GM19239 (cell line): ENCODE results near the gene TTLL3.
"Not testable (repeated sequence)": the region's sequence is repeated elsewhere in the genome, so short reads cannot be mapped to it uniquely, and the experiment has no call there.

Experiments used
- DNase-seq: peaks from one replicate; pipeline ENCODE4 v3.0.0; 2011; ENCODE audit warnings: low spot score; ENCODE audit not compliant: insufficient read length
- FAIRE-seq: peaks from 2 replicates; lab custom pipeline; 2011; peaks lifted over from hg19 to GRCh38; lab: Jason Lieb, UNC

Gene TTLL3

GRCh38 chr3:9834520-9835380 lies 24.7 kb downstream of the TTLL3 start:
- DNase-seq = no peak
- no peak for FAIRE-seq

DNA sequence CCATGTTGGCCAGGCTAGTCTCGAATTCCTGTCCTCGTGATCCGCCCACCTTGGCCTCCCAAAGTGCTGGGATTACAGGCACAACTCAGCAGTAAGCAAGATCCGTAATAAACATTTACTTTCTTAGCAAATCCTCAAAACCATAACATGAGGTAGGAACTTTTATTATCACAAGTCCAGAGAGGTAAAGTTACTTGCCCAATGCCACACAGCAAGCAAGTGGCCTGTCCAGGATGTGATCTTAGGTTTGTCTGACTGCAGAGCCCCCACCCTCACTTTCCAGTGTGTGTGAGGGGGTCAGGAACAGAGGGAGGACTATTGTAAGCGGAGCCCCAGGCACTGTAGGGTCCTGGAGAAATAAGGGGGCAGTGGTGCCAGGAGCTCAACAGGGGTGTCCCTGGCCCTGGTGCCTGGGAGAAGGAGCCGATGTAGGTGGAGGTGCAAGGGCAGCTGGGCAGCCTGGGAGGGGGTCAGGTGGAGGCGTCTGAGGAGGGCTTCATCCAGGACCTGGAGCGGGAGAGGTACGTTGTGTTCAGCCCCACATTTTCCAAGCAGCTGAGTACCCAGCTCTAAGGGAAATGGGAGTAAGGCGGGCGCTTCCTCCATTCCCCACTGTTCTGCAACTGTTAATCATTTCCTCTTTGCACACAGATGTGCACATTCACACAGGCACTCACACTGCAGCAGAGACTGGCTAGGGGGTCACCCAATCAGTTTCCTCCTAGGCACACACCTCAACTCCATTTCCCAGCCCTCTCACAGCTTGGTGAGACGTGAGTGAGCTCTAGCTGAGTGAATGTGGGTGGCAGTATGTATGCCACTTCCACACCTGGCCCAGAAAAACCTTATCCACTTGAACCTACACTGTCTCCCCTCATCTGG lies 27.9 kb downstream of the TTLL3 start:
- DNase-seq (no peak), FAIRE-seq (no peak)

- no peak for DNase-seq
- no peak for FAIRE-seq
These were observed 28.8 kb downstream of the TTLL3 start for GRCh38 chr3:9838856-9839255.

DNA sequence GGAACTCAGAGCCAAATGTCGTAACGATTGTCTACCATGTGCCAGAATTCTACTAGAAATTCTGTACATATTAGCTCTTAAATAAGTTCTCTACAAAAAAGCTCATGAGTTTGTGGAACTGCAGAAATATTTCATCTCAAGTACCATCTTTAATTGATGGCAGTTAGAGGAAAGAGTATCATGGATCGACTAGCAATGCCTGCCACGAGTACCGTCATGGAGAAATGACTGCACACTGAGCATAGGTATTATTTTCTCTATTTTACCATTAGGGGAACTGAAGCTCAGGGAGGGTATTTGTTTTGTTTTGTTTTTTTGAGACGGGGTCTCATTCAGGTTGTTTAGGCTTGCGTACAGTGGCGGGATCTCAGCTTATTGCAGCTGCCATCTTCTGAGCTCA lies 31.0 kb downstream of the TTLL3 start:
- FAIRE-seq = no peak

DNA sequence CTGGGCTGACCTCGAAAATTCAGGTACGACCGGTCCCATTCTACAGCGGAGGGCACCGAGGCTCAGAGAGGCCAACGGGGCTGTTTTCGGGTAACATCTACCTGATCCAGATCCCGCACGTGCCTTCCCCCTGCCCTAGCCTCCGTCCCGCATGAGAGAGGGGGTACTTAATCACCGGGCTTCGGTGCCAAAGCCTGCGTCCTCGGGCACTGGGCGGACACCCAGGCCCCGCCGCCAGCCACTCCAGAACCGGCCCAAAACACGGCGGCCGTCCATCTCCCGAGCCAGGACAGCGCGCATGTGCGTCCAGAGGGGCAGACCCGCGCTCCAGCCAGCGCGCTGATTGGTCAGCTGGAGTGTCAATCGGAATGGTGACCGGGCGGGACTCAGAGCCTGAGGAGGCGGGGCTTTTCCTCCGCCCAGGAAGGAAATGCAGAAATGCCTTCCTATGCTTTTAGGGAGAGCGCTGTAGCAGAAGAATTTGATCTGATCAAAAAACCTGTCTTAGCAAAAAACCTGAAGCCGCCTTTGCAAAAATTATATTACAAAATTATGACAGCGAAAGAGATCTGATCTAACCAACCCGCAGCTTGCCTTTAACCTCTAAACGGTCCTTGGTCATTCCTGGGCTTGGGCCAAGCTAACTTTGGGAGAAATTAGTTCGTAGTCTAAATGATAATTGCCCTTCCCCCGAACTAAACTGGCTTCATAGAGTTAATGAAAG lies 33.8 kb downstream of the TTLL3 start, which contains the start of gene RPUSD3:
RPUSD3 (minus strand) TSS at position 294 of the 724 bp plus-strand sequence; CDS start at position 276, 18 bp downstream.
- FAIRE-seq = peak; percentile 87
- peak; percentile 96 for DNase-seq

More for the DNA sequence above, 31.0 kb downstream of the TTLL3 start:
- no peak for DNase-seq

DNA sequence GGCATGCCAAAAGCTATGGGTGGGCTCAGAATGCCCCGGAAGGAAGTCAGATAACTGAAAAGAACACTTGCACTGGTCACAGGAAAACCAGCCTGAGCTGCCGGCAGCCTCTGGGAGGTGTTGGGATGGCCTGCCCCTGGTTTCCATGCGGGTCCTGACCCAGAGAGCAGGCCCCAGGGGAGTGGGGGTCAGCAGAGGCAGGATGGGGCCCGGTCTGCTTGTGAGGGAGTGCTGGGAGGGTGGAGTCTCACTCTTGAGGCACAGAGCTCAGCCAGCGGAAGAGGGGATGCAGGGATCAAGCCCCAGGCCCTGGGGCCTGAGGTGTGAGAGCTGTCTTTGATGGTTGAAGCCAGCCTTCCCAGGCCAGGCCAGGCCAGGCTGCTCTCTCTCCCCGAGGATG lies 36.2 kb downstream of the TTLL3 start:
- no peak for FAIRE-seq
- DNase-seq = no peak

DNA sequence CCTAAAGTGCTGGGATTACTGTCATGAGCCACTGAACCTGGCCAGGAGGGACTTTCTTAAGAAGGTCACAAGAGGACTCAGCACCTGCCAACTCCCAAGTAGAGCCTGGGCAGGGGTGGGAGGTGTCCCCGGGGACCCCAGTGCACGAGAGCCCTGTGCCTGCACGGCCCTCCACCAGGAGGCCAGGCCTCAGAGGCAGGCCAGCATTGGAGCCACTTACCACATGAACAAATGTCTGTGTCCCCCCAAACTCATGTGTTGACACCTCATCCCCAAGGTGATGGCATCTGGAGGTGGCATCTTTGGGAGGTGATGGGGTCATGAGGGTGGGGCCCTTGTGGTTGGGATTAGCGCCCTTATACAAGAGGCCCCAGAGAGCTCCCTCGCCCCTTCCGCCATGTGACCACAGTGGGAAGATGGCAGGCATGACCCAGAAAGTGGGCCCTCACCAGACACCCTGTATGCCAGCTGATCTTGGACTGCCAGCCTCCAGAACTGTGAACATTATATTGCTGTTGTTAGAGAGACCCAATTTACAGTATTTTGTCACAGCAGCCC lies 36.9 kb downstream of the TTLL3 start:
- DNase-seq (no peak), FAIRE-seq (no peak)

- not testable (repeated sequence) for DNase-seq, FAIRE-seq
These were observed 37.8 kb downstream of the TTLL3 start for GRCh38 chr3:9847870-9848269.

DNA sequence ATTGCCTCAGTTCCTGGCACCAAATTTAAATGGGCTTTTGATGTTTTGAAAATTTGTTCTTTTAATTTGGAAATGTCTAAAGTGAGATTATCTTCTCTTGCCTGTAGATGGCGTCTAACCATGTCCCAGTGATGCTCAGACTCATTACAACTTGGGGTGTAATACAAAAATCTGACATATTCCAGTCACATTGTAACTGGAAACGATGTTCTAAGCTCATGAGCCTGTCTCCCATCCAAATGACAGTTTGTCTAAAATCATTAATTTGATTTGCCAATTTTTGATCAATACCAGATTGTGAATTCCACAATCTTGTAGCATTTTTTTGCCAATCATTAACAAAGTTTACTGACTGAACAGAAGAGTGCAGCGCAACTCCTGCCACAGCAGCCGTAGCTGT lies 38.8 kb downstream of the TTLL3 start:
- not testable (repeated sequence) for DNase-seq, FAIRE-seq

DNA sequence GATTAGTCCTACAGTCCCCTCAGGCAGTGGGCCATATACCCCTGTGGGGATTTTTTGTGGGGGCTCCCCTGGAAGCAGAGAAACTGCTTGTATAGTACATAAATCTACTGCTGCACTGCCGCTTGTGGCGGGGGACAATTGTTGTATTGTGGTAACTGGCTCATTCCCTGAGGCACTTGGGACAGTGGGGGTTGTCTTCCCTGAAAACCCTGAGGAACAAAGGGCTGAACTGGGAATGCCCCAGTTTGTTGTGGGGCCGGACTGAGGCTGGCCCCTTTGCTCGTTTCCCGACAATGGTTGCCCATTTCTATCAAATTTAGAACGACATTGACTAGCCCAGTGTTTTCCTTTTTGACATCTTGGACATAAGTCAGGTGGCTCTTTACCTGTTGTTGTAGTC lies 41.3 kb downstream of the TTLL3 start:
- DNase-seq, FAIRE-seq: not testable (repeated sequence)

GRCh38 chr3:9851926-9852325 lies 41.9 kb downstream of the TTLL3 start:
- not testable (repeated sequence) for FAIRE-seq, DNase-seq

GRCh38 chr3:9852528-9852927 lies 42.5 kb downstream of the TTLL3 start:
- FAIRE-seq = no peak
- no peak for DNase-seq

DNA sequence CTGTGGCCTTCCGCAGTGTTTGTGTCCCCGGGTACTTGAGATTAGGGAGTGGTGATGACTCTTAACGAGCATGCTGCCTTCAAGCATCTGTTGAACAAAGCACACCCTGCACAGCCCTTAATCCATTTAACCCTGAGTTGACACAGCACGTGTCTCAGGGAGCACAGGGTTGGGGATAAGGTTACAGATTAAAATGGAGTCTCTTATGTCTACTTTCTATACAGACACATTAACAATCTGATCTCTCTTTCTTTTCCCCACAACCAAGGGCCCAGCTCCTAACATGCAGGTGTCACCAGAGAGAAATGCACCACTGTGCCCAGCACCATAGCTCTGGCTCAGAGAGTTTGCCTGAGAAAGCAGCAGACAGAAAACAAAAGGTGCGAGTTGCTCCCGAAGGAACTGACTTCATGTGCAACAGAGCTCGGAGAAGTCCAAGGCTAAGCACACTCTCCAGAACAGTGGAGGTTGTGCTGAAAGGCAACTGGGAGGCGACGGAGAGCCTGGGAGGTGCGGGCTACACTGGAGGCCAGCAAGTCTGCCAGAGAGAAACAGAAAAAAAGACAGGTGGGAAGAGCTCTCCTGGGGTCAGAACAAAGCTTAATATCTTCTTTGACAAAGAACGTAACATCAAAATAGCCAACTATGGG lies 44.4 kb downstream of the TTLL3 start:
- FAIRE-seq, DNase-seq: not testable (repeated sequence)

GRCh38 chr3:9855594-9855993 lies 45.5 kb downstream of the TTLL3 start:
- no peak for FAIRE-seq
- no peak for DNase-seq

DNA sequence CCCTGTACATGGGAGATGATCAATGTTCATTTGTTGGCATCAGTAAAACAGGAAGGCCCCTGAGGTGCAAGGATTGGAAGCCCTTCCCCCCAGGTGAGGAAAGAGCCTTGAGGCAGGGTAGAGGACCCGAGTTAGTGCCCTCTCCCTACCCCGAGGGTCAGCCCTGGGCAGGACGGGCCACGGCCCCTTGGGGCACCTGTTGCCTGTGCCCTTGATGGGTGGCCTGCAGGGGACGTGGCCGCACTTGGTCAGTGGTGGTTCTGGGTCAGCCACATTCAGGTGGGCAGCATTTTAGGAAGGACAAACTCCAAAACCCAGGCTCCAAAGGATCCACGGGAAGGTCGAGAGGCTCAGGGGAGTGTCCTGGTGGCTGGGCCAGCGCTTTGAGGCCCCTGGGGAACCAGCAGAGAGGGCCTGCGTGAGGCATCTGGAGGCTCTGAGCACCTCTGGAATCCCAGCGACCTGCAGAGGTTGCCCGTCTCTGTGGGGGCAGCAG lies 49.5 kb downstream of the TTLL3 start:
- no peak for FAIRE-seq
- DNase-seq = no peak

GRCh38 chr3:9861201-9861600 lies 51.1 kb downstream of the TTLL3 start:
- no peak for DNase-seq
- no peak for FAIRE-seq

DNA sequence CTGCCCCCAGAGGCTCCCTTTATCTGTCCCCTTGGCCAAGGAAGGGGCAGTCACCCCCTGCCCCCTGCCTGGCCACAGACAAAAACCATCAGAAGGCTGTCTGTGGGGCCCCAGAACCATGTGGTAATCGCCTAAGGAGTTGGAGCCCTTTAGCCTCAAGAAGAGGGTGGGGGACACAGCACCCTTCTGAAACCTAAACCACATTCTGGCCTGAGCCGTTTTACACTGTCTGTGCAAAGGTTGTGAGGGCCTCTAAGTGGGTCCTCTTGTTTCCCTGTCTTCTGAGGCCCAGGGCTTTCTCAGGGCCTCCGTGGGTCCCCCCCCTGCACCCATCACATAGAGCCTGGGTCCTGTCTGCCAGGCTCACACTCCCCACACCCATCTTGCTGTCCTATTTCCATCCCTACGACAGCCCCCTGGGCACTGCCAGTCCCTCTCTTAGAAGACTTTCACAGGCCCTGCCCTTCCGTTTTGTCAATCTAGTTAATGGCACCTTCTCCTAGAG lies 51.6 kb downstream of the TTLL3 start:
- FAIRE-seq (no peak), DNase-seq (no peak)

DNA sequence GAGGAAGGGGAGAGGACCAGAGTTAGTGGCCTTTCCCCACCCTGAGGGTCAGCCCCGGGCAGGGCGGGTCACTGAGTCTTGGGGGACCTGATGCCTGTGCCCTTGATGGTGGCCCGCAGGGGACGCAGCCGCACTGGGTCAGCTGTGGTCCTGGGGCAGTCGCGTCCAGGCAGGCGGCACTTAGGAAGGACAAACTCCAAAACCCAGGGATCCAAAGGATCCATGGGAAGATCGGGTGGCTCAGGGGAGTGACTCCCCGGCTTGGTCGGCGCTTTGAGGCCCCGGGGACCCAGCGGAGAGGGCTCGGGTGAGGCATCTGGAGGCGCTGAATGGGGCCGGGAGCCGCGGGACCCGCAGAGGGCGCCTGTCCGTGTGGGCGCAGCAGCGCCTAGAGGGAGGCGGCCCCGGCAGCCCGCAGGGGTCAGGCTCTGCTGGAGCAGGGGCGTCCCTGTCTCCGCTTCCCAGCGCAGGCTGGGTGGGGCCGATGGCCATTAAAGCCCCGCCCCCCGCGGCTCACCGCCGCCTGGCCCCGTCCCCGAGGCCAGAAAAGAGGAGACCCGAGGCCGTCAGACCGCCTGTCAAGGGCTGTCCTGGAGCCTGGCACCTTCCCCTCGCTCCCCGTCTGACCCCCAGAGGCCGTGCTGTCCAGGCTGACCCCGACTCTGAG lies 52.5 kb downstream of the TTLL3 start:
- DNase-seq = peak; percentile 31

More for the DNA sequence above, 52.5 kb downstream of the TTLL3 start:
- FAIRE-seq = no peak
